ENCODE measurements around the gene IL25. TPM values are rescaled to one million over a fixed set of nuclear protein-coding genes. Genes with fewer than 3 reads are reported as not detected.
A peak's percentile ranks its signal among the peaks of the same experiment; 100 is the strongest.

Gene IL25
- total RNA-seq, 1 donor from 2014 or later, result not detected

DNA sequence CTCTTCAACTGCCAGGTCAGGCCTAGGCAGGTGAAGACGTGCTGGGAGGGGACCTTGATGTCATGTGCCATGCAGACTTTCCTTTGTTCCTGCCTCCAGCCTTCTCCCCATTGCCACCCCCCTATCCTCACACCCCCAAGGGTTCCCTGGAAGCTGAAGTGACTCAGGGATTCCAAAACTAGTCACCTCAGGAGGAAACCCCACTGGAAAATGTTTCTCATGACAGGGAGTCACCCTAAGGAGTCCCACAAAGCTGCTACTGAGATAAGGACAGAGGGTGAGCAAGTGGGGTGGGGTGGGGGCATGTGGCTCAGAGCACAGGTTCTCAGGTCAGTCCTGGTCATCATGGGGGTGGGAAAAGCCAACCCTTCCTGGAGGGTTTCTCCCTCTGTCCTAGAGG is 2.4 kb upstream of the IL25 start:
- DNase-seq (ENCODE audit: low spot score in 2 of 2) (no peak), FAIRE-seq (no peak)

DNA sequence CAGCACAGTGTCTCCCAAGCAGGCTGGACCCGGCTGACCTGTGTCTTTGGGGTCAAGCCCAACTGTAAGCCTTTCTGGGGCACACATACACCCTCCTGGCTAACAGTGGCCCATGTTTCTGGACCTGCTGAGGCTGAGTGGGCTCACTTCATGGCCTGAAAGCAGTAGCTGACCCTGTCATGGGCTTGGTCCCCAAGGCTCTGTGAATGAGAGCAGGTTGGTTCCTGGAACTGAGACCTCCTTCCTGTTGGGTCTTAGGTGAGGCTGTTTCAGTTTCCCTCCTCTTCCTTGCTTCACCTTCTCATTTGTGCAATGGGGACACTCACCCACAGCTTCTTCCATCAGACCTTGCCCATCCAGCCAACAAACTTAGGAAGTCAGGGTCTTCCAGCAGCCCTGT is 744 bp upstream of the IL25 start:
- FAIRE-seq (no peak), DNase-seq (ENCODE audit: low spot score in 2 of 2) (no peak)

DNA sequence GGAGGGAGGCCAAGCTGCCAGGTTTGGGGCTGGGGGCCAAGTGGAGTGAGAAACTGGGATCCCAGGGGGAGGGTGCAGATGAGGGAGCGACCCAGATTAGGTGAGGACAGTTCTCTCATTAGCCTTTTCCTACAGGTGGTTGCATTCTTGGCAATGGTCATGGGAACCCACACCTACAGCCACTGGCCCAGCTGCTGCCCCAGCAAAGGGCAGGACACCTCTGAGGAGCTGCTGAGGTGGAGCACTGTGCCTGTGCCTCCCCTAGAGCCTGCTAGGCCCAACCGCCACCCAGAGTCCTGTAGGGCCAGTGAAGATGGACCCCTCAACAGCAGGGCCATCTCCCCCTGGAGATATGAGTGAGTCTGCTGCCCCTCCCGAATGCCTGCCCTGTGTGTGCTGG is 432 bp downstream of the IL25 start:
- DNase-seq (ENCODE audit: low spot score in 2 of 2) (no peak), FAIRE-seq (no peak)

DNA sequence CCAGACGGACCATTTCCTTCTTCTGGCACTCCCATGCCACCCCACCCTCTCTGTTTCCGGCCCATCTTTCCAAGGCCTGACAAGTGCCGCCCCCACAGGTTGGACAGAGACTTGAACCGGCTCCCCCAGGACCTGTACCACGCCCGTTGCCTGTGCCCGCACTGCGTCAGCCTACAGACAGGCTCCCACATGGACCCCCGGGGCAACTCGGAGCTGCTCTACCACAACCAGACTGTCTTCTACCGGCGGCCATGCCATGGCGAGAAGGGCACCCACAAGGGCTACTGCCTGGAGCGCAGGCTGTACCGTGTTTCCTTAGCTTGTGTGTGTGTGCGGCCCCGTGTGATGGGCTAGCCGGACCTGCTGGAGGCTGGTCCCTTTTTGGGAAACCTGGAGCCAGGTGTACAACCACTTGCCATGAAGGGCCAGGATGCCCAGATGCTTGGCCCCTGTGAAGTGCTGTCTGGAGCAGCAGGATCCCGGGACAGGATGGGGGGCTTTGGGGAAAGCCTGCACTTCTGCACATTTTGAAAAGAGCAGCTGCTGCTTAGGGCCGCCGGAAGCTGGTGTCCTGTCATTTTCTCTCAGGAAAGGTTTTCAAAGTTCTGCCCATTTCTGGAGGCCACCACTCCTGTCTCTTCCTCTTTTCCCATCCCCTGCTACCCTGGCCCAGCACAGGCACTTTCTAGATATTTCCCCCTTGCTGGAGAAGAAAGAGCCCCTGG is 3.1 kb downstream of the IL25 start:
- no peak for FAIRE-seq

DNA sequence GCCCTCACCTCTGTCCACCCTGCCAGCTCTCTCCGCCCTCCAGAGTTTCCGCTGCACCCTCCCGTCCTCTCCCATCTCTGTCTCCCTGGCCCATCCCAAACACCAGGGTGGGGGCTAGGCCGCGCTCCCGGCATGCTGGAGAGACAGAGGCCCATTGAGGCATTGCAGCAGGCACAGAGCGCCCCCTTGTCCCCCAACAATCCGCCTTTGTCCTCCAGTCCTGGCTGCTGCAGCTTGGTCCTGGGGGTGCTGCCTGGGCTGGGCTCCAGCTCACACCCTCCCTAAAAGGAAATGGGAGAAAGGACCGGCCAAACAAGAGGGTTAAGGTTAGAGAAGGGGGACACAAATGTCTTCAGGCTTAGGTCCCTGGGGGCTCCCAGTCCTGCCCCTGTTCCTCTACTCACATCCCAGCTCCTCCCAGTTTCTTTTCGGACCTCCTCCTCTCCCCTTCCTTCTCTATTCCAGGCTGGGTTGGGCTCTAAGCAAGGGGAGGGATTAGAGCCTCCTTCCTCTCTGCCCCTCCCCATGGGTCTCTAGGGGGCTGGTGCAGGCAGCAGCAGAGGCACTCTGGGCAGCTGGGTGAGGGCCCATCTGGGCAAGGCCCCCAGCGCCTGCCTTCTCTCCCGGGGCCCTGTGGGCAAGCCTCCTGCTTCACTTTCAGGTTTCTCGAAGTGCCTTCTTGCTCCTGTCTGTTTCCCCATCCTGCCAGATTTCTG is 4.0 kb downstream of the IL25 start, which contains the start of gene CMTM5:
Gene CMTM5 (plus strand): TSS at position 565 of the 716 bp plus-strand sequence. CDS start 206 bp downstream, outside the sequence.
- FAIRE-seq, result no peak
- DNase-seq (ENCODE audit: low spot score in 2 of 2), result peak; percentile 65 to 76

More for the DNA sequence above, 3.1 kb downstream of the IL25 start:
- DNase-seq (ENCODE audit: low spot score in 2 of 2), result no peak

DNA sequence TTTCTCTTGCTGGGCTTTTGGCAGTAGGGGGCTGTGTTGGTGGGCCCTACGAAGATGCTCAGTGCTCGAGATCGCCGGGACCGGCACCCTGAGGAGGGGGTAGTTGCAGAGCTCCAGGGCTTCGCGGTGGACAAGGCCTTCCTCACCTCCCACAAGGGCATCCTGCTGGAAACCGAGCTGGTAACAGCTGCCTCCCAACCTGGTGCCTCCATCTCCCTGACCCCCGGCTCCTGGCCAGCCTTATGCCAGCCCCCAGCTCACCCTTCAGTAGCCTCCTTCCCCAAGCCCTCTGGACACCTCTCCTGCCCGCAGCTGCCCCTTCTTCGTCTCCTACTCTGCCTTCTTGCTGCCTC is 4.6 kb downstream of the IL25 start:
- no peak for DNase-seq (ENCODE audit: low spot score in 2 of 2)
- FAIRE-seq, result no peak

DNA sequence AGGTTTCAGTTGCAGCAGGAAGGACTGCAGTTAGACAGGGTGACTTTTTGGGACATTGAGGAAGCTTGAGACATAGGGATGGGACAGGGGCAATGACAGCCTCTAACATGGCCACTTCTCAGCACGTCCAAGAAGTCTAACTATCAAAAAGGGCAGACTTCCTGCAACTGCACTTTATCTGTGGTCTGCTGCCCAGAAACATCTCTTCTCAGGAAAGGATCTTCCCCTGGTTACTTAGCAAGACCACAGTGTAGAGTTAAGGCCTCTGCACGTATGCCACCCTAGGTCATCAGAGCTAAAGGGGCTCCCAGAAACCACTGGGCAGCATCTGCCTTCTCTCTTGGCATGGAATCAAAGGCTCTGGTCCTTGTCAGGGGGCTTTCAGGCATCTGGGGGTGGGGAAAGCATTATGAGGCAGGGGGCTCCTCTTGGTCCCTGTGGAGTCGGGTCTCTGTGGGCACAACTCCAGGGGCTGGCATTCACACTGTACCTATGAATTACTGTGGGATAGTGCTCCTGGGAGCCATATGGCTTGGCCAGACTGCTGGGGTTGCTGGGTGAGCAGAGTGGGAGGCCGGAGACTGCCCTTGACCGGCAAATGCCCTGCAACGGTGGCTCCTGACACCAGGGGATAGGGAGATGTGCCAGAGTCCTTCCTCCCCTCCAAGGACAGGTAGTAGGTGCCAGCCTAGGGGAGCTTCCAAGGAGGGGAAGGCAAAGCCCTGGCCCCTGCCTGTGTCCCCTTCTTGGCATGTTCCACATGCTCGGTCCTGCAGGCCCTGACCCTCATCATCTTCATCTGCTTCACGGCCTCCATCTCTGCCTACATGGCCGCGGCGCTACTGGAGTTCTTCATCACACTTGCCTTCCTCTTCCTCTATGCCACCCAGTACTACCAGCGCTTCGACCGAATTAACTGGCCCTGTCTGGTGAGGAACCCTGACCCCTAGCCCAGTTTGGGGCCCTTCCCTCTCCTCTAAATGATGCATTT is 5.3 kb downstream of the IL25 start:
- DNase-seq (ENCODE audit: low spot score in 2 of 2) (no peak), FAIRE-seq (no peak)

DNA sequence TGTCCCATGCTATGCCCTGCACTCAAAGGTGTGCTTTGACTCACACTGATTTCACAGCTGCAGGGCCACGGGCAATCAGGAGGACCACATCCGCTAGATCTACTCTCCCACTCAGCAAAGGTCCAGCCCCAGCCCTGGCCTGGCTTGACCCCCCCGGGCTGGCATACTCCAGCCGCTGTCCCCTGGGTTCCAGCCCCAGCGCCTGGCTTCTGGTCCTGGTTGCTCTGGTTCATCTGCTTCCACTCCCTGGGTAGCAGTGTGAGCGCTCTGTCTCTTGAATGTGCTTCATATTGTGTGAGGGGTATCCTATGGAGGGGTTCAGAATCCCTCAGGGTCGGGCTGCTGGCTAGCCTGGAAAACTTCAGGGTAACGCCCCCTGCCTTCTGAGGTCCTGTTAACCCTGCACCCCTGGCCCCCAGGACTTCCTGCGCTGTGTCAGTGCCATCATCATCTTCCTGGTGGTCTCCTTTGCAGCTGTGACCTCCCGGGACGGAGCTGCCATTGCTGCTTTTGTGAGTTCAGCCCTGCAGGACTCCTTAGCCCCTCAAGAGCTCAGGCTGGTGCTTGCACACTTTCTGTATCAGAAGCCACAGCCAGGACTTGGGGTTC is 6.1 kb downstream of the IL25 start:
- no peak for DNase-seq (ENCODE audit: low spot score in 2 of 2)
- no peak for FAIRE-seq

DNA sequence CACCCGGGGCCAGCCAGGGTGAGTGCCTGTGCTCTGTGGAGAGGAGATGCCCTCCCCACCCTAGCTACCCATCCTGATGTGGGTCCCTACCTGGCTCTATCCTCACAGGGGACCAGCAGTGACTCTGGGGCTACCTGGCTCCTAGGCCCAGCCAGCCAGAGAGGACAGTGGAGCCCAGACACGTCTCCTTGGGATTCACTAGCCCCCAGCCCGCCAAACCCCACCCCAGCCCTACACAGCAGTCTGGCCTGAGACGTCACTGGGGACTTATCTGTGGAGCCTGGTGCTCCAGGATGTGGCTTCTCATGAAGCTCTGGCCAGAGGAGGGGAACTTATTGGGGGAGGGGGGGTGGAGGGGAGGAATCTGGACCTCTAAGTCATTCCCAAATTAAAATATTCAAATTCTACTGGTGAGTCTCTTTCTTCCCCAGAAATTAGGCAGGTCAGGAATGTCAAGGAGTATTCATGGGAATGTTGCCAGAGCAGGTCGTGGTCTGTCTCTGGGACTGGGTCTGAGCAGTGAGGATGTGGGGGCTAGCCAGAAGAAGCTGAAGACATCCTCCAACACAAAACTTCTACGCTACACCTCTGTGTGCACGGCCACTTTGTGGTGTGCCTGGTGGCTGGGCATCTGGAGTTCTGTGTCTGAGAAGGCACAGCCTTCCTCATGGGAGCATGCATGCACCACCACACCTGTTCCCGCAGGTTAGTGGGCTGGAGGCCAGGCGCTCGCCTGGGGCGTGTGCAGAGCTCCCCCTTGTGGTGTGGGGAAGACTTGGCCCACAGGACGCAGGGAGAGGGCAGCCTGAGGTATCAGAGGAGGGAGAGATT is 7.0 kb downstream of the IL25 start:
- FAIRE-seq (no peak), DNase-seq (ENCODE audit: low spot score in 2 of 2) (peak in 1 of 2 donors; percentile 59)

DNA sequence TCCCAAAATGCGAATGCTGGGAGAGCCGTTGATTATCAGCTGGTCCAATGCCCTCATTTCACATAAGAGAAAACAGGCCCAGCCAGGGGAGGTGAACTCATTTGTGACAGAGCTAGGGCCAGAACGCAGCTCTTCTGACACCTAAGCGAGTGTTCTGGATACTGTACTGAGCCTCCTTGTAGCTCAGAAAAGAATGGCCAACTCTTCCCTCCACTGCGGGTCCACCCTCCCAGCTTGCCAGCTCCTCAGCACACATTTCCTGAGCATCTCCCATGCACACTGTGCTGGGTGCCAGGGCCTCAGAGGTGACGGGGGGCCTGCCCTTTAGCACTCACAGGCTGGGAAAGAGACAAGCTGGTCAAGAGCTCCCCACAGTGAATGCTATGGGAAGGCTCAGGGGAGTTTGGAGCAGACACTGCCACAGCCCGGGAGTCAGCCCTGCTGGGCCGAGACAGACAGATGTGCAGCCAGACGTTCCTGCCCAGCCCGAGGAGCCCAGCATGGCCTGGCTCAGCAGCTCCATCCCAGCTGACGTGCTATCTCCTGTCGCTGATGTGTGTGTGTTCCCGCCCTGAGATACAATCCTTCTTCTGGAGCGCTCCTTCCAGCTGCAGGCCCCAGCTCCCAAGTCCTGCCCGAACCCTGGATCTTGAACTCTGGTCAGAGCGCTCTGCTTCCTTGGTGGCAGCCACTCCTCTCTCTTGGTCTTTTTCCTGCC is 7.7 kb downstream of the IL25 start:
- no peak for DNase-seq (ENCODE audit: low spot score in 2 of 2)
- FAIRE-seq, result no peak

DNA sequence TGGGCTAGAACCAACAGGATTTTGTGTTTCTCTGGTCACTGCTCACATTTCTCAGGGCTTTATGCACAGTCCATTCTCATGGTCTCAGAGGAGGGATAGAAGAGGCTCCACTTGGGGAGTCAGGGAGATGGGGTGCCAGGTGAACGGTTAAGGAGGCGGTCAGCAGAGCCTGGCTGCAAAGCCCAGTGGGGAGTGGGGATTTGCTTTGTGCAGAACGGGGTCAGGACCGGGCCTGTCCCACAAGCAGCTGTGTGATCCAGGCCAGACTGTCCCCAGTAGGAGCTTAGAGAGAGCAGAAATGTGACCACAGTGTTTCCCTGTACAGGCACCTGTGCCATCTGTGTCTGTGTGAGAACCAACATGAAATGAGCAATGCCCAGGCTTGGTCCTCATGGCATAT is 8.4 kb downstream of the IL25 start:
- FAIRE-seq (no peak), DNase-seq (ENCODE audit: low spot score in 2 of 2) (no peak)

DNA sequence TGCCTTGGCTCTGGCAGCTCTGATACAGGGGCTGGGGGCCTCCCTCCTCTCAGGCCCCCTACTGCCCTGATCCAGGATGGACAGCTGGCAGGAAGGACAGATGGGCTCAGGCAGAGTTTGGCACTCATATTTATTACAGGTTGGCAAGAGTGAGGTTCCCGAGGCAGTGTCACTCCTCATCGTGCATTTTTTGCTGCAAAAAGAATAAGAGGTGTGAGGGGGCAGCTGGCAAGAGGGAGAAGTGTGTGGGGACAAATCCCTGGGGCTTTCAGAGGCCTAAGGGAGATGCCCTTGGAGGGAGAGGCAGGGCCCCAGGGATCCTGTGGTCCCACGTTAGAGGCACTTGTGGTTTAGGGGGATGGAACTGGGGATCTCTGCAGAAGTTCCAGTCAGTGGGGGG is 9.3 kb downstream of the IL25 start:
- DNase-seq (ENCODE audit: low spot score in 2 of 2) (no peak), FAIRE-seq (no peak)

DNA sequence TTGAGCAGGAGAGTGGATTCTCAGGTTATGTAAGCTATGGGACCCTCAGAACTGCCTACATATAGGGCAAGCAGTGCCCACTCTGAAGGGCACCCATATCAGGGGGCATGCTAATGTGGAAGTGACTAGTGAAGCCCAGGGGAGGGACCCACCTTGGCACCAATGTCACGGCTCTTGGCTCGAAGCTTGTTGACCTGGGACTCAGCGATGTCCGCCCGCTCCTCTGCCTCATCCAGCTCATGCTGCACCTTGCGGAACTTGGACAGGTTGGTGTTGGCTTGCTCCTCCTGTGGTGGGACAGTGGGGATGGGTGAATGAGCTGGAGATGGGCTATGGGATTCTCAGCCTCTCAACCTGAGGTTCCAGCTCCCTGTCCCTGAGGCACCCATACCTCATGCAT is 9.7 kb downstream of the IL25 start:
- FAIRE-seq (no peak), DNase-seq (ENCODE audit: low spot score in 2 of 2) (no peak)

DNA sequence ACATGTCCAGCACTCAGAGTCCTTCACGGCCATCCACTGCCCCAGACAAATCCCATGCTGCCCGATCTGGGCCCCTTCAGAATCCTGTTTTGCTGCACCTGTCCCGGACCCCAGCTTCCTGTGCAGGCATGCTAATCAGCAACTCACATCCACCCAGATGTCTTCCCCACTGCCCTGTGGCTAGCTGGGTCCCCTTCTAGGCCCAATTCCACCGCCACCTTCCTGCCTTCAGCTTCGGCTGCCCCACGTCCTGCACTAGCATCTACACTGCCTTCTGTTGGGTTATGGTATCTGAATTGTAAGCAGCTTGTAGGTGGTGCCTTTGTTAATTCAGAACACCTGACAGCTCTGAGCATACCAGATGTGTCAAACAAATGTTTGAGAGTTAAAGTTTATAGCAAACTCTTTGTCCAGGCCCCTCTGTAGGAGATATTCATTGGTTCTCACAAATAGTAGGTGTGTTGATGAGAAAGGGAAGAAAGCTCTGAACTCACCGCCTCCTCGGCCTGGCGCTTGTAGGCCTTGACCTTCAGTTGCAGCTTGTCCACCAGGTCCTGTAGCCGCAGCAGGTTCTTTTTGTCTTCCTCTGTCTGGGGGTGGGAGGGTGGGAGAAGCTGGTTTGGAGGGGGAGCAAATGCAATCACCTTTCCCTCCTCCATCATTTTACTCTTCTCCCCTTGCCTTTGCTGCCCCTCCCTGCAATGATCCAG is 10.3 kb downstream of the IL25 start:
- no peak for DNase-seq (ENCODE audit: low spot score in 2 of 2)
- FAIRE-seq, result no peak

DNA sequence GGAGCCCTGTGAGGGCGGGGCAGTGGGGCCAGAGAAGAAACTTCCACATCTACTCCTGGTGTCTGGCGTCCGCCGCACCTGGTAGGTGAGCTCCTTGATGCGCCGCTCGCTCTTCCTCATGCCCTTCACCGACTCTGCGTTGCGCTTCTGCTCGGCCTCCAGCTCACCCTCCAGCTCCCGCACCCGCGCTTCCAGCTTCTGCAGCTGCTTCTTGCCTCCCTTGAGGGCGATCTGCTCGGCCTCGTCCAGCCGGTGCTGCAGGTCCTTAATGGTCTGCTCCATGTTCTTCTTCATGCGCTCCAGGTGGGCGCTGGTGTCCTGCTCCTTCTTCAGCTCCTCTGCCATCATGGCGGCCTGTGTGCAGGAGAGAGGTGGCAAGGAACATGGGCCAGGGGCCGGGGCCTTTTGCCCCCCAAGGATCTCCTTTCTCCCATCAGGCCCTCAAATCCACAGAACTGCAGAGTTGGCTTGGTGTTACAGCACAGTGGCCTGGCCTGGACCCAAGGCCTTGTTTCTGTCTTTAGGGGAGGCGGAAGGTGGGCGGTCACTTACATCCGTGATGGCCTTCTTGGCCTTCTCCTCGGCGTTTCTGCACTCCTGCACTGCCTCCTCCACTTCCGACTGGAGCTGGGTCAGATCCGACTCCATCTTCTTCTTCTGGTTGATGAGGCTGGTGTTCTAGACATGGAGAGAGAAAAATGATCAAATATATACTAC is 11.9 kb downstream of the IL25 start:
- DNase-seq (ENCODE audit: low spot score in 2 of 2) (no peak), FAIRE-seq (no peak)

DNA sequence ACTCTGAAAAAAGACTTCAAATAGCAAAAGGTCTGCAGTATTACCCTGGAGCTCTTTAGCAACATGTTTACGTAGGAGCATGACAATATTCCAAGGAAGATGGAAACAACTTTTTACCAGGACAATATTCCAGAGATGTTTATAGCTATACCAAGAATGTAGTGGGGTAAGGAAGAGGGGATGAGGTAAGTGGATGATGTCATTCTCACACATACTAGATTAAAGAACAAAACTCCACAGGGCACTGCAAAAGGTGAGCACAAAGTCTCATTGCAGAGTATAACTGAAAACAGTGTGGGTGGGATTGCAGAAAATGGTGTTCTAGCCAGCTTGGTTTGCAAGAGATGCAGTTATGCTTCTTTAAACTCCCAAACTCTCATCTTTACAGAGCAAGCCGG is 12.6 kb downstream of the IL25 start:
- DNase-seq (ENCODE audit: low spot score in 2 of 2), result peak in 1 of 2 donors; percentile 37
- FAIRE-seq, result no peak

DNA sequence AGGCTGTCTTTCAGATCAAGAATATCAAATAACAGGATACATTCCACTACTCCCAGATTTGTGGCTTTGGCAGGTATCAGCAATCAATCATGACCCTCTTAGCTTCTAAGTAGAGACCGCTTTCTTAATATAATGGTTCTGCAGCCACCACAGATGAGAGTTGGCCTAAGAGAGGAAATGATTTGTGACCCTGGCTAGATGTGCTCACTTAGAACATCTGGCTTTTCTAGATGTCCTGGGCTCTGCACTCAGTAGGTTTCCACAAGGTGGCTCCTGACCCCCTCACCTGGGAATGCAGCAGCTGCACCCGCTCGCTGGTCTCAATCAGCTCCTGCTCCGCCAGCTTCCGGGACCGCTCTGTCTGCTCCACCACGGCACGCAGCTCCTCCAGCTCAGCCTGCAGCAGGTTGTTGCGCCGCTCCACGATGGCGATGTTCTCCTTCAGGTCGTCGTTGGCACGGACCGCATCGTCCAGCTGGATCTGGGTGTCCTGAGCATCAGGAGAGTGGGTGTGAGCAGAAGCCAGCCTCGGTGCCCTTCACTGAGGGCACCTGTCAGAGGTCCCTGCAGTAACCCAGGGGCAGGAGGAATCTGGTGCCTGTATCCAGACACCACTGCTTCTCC is 13.1 kb downstream of the IL25 start:
- DNase-seq (ENCODE audit: low spot score in 2 of 2) (no peak), FAIRE-seq (no peak)
